Colonic mucosa (tissue), 4 donors: ENCODE data around the gene FBXO31. TPM values are rescaled to one million over a fixed set of nuclear protein-coding genes. Genes with fewer than 3 reads are reported as not detected.

ENCODE experiments used
- DNase-seq: peaks from one replicate; pipeline ENCODE4 v3.0.0-alpha.2; 2020
- H3K27ac ChIP-seq: fragments of 200-600 bp; one replicate; pipeline ENCODE4 v1.8.0; 2021
- H3K27me3 ChIP-seq: fragments of 200-600 bp; one replicate; pipeline ENCODE4 v1.8.0; 2021
- H3K36me3 ChIP-seq: fragments of 200-600 bp; one replicate; pipeline ENCODE4 v1.8.0; 2021
- H3K4me1 ChIP-seq: fragments of 200-600 bp; one replicate; pipeline ENCODE4 v1.8.0; 2021; ENCODE audit warnings: mild to moderate bottlenecking
- H3K4me3 ChIP-seq: fragments of 200-600 bp; one replicate; pipeline ENCODE4 v1.8.0; 2021
- H3K9ac ChIP-seq, 2 donors: one replicate each; pipeline ENCODE4 v1.7.0; 2013; ENCODE audit warnings: control low read depth in 2 of 2, low read depth in 2 of 2, low read length in 2 of 2
- H3K9me3 ChIP-seq: fragments of 200-600 bp; one replicate; pipeline ENCODE4 v1.8.0; 2021
- CTCF ChIP-seq: fragments of 200-600 bp; IDR thresholded peaks from one replicate; pipeline ENCODE4 v1.8.0; 2022; ENCODE audit warnings: antibody characterized with exemption, mild to moderate bottlenecking
- intact Hi-C: fragments of 100-400 bp; cut with DNase I; formaldehyde crosslinking; loops from one replicate; pipeline ENCODE4 v1.14.1; 2022
- total RNA-seq, 2 donors: library from RNA; stranded (reverse); fragmentation: NEBNext Ultra II Directional in 1 of 2; extraction: Animal tissue kit (Norgen Biotek cat#: 25700) in 1 of 2; gene quantifications; one replicate each; pipeline ENCODE4 v1.2.1, GENCODE V29; 2021
- donor health status: healthy.
- donor health status: DM: no; HTN: no; CAD: no.
- donor health status: DM: no; HTN: no; CAD: no.

The FBXO31 gene
- total RNA-seq, 2 donors from 2014 or later = 35.1 to 52.3 TPM

GRCh38 chr16:87418644-87419043 lies 35.1 kb upstream of the FBXO31 start:
- intact Hi-C loops = loop anchor here (5.0 kb wide), 2 partner anchors 154 to 219 kb away; no protein-coding TSS in a partner anchor
- no peak for TF ChIP-seq CTCF
- DNase-seq = peak; percentile 40
- no peak overlapping the region for H3K27ac ChIP-seq
- no peak overlapping the region for H3K4me3 ChIP-seq
- H3K9ac ChIP-seq = no peak overlapping the region
- H3K4me1 ChIP-seq = no peaks in the 10 kb centered on the region
- peaks cover 12% of the 10 kb centered on the region for H3K36me3 ChIP-seq
- H3K27me3 ChIP-seq = no peaks in the 10 kb centered on the region
- no peaks in the 10 kb centered on the region for H3K9me3 ChIP-seq

- Histone ChIP-seq H3K9me3 (no peaks in the 10 kb centered on the region), H3K4me3 (no peak overlapping the region)
Measured at GRCh38 chr16:87418216-87418615, 34.6 kb upstream of the FBXO31 start.

GRCh38 chr16:87417528-87417910 lies 33.9 kb upstream of the FBXO31 start:
- Histone ChIP-seq H3K9me3 (no peaks in the 10 kb centered on the region), H3K36me3 (peaks cover 8% of the 10 kb centered on the region), H3K9ac (no peak overlapping the region), H3K4me1 (no peaks in the 10 kb centered on the region), H3K4me3 (no peak overlapping the region), H3K27me3 (no peaks in the 10 kb centered on the region), H3K27ac (no peak overlapping the region)
- DNase-seq = no peak
- no peak for TF ChIP-seq CTCF
- intact Hi-C loops = loop anchor here (5.0 kb wide), 2 partner anchors 155 to 220 kb away; no protein-coding TSS in a partner anchor

More at GRCh38 chr16:87418216-87418615, 34.6 kb upstream of the FBXO31 start:
- Histone ChIP-seq H3K4me1 (no peaks in the 10 kb centered on the region), H3K27me3 (no peaks in the 10 kb centered on the region), H3K9ac (no peak overlapping the region), H3K27ac (no peak overlapping the region), H3K36me3 (peaks cover 12% of the 10 kb centered on the region)
- TF ChIP-seq CTCF = no peak
- intact Hi-C loops = loop anchor here (5.0 kb wide), 2 partner anchors 154 to 219 kb away; no protein-coding TSS in a partner anchor
- no peak for DNase-seq

GRCh38 chr16:87416826-87417527 lies 33.4 kb upstream of the FBXO31 start:
- peak; percentile 64 for TF ChIP-seq CTCF
- H3K27me3 ChIP-seq = no peaks in the 10 kb centered on the region
- H3K4me1 ChIP-seq = no peaks in the 10 kb centered on the region
- peaks cover 5% of the 10 kb centered on the region for H3K36me3 ChIP-seq
- no peak overlapping the region for H3K9ac ChIP-seq
- DNase-seq = peak; percentile 43
- H3K4me3 ChIP-seq = no peak overlapping the region
- intact Hi-C loops = loop anchor here (5.0 kb wide), 2 partner anchors 155 to 220 kb away; no protein-coding TSS in a partner anchor
- no peaks in the 10 kb centered on the region for H3K9me3 ChIP-seq
- no peak overlapping the region for H3K27ac ChIP-seq

GRCh38 chr16:87415441-87415840 lies 31.9 kb upstream of the FBXO31 start:
- no peak for TF ChIP-seq CTCF

More at GRCh38 chr16:87415441-87415840, 31.9 kb upstream of the FBXO31 start:
- intact Hi-C loops = loop anchor here (5.0 kb wide), 2 partner anchors 157 to 222 kb away; no protein-coding TSS in a partner anchor
- H3K4me3 ChIP-seq = no peak overlapping the region
- H3K36me3 ChIP-seq = peaks cover 12% of the 10 kb centered on the region
- H3K27ac ChIP-seq = no peak overlapping the region
- no peak overlapping the region for H3K9ac ChIP-seq
- H3K9me3 ChIP-seq = no peaks in the 10 kb centered on the region
- H3K4me1 ChIP-seq = no peaks in the 10 kb centered on the region
- no peak for DNase-seq
- no peaks in the 10 kb centered on the region for H3K27me3 ChIP-seq
